Small intestine (tissue), 7 donors: ENCODE data around the gene PLXDC2. TPM values are rescaled to one million over a fixed set of nuclear protein-coding genes. Genes with fewer than 3 reads are reported as not detected.
"Not testable (repeated sequence)": the region's sequence is repeated elsewhere in the genome, so short reads cannot be mapped to it uniquely, and the experiment has no call there.

Source experiments
- DNase-seq, 2 donors: peaks; one replicate each; pipeline versions ENCODE4 v3.0.0 to v3.0.0-alpha.2; 2013
- FAIRE-seq: peaks from 2 replicates; lab custom pipeline; 2012; peaks lifted over from hg19 to GRCh38; lab: Jason Lieb, UNC
- H3K27ac ChIP-seq, 3 donors: one replicate each; pipeline ENCODE4 v1.5.1; 2013; ENCODE audit warnings: low read length in 2 of 3, mild to moderate bottlenecking in 2 of 3, control low read depth in 1 of 3, inconsistent platforms in 1 of 3, low read depth in 1 of 3, moderate library complexity in 1 of 3
- H3K27me3 ChIP-seq, 3 donors: one replicate each; pipeline ENCODE4 v1.6.1; 2013; ENCODE audit warnings: low read length in 3 of 3, inconsistent platforms in 1 of 3; ENCODE audit not compliant: control insufficient read depth in 3 of 3, insufficient read depth in 3 of 3
- H3K36me3 ChIP-seq, 3 donors: one replicate each; pipeline ENCODE4 v1.6.1; 2013; ENCODE audit warnings: low read length in 3 of 3, inconsistent platforms in 1 of 3, low read depth in 1 of 3, mild to moderate bottlenecking in 1 of 3, moderate library complexity in 1 of 3; ENCODE audit not compliant: control insufficient read depth in 3 of 3, insufficient read depth in 2 of 3
- H3K4me1 ChIP-seq, 3 donors: one replicate each; pipeline ENCODE4 v1.6.1; 2013; ENCODE audit warnings: low read length in 2 of 3, inconsistent platforms in 1 of 3, low read depth in 1 of 3, mild to moderate bottlenecking in 1 of 3, moderate library complexity in 1 of 3; ENCODE audit not compliant: control insufficient read depth in 3 of 3, insufficient read depth in 2 of 3
- H3K4me3 ChIP-seq, 3 donors: one replicate each; pipeline ENCODE4 v1.5.1; 2013; ENCODE audit warnings: low read length in 3 of 3, control low read depth in 1 of 3, inconsistent platforms in 1 of 3, low read depth in 1 of 3, mild to moderate bottlenecking in 1 of 3, moderate library complexity in 1 of 3
- H3K9me3 ChIP-seq, 2 donors: one replicate each; pipeline ENCODE4 v1.6.1; 2013; ENCODE audit warnings: low read depth in 1 of 2, low read length in 1 of 2; ENCODE audit not compliant: control insufficient read depth in 2 of 2, insufficient read depth in 1 of 2
- WGBS, 3 donors: extraction: QIAGEN DNeasy Blood & Tissue Kit; methylation state at CpG; one replicate each; pipeline ENCODE4 v1.1.7; 2013; 5-methylcytosine and 5-hydroxymethylcytosine counted together
- polyA plus RNA-seq, 4 donors: library from polyadenylated mRNA; stranded (reverse) in 3 of 4; unstranded in 1 of 4; fragments of 200-250 nt in 3 of 4; fragments of 120-200 nt in 1 of 4; gene quantifications; one replicate each; pipeline versions ENCODE4 v1.2.1 to v1.2.3, GENCODE V29; 2013
- donor health status: healthy with polysubstance abuse.
- donor health status: control.
- donor health status: control.
- donor health status: Bipolar disorder and iron deficiency.
- donor health status: healthy.

Gene PLXDC2
- polyA plus RNA-seq, 4 donors: 0.81 to 18.3 (median 3.4) TPM

GRCh38 chr10:20029523-20029922 lies 213.3 kb downstream of the PLXDC2 start:
- Histone ChIP-seq H3K4me3 (no peak overlapping the region), H3K9me3 (peaks cover 0 to 5% of the 10 kb centered on the region in 2 donors), H3K27ac (no peak overlapping the region), H3K36me3 (no peaks in the 10 kb centered on the region), H3K27me3 (no peaks in the 10 kb centered on the region), H3K4me1 (no peaks in the 10 kb centered on the region)
- no peak for DNase-seq
- no peak for FAIRE-seq
- WGBS, 3 donors: 88 to 91% (median 91%) methylated on average over 3 of the region's 3 CpGs

- FAIRE-seq: no peak
Measured at GRCh38 chr10:20033476-20033875, 217.2 kb downstream of the PLXDC2 start.

GRCh38 chr10:20034732-20035131 lies 218.5 kb downstream of the PLXDC2 start:
- FAIRE-seq: no peak
- no peaks in the 10 kb centered on the region for H3K27me3 ChIP-seq
- no peaks in the 10 kb centered on the region for H3K9me3 ChIP-seq
- no peak overlapping the region for H3K27ac ChIP-seq
- 72 to 89% (median 80%) methylated on average over 2 of the region's 2 CpGs for WGBS, 3 donors
- peaks cover 0 to 2% (median 0%) of the 10 kb centered on the region in 3 donors for H3K36me3 ChIP-seq
- DNase-seq: peak in 1 of 2 donors; percentile 19
- H3K4me1 ChIP-seq: no peaks in the 10 kb centered on the region
- no peak overlapping the region for H3K4me3 ChIP-seq

More at GRCh38 chr10:20033476-20033875, 217.2 kb downstream of the PLXDC2 start:
- H3K9me3 ChIP-seq: no peaks in the 10 kb centered on the region
- no peak for DNase-seq
- H3K36me3 ChIP-seq: peaks cover 0 to 2% (median 0%) of the 10 kb centered on the region in 3 donors
- no peak overlapping the region for H3K27ac ChIP-seq
- no peaks in the 10 kb centered on the region for H3K4me1 ChIP-seq
- H3K27me3 ChIP-seq: no peaks in the 10 kb centered on the region
- 80 to 93% (median 84%) methylated on average over 4 of the region's 4 CpGs for WGBS, 3 donors
- no peak overlapping the region for H3K4me3 ChIP-seq

- Histone ChIP-seq H3K27me3 (no peaks in the 10 kb centered on the region), H3K9me3 (no peaks in the 10 kb centered on the region), H3K27ac (no peak overlapping the region), H3K36me3 (peaks cover 0 to 7% (median 0%) of the 10 kb centered on the region in 3 donors), H3K4me3 (no peak overlapping the region), H3K4me1 (no peaks in the 10 kb centered on the region)
- FAIRE-seq (no peak), DNase-seq (no peak)
- 86 to 89% (median 87%) methylated on average over 6 of the region's 6 CpGs for WGBS, 3 donors
Measured at GRCh38 chr10:20040012-20040411, 223.8 kb downstream of the PLXDC2 start.

GRCh38 chr10:20041931-20042330 lies 225.7 kb downstream of the PLXDC2 start:
- Histone ChIP-seq H3K27ac (no peak overlapping the region), H3K9me3 (no peaks in the 10 kb centered on the region), H3K4me3 (no peak overlapping the region), H3K27me3 (no peaks in the 10 kb centered on the region), H3K4me1 (no peaks in the 10 kb centered on the region), H3K36me3 (peaks cover 0 to 6% (median 0%) of the 10 kb centered on the region in 3 donors)
- DNase-seq (no peak), FAIRE-seq (no peak)
- 80 to 92% (median 84%) methylated on average over 3 of the region's 3 CpGs for WGBS, 3 donors

GRCh38 chr10:20045100-20045499 lies 228.9 kb downstream of the PLXDC2 start:
- not testable (repeated sequence) for H3K4me1 ChIP-seq, H3K9me3 ChIP-seq, H3K27me3 ChIP-seq, H3K4me3 ChIP-seq, H3K27ac ChIP-seq, FAIRE-seq, DNase-seq, H3K36me3 ChIP-seq
- WGBS, 3 donors: 85 to 93% (median 92%) methylated on average over 5 of the region's 5 CpGs

GRCh38 chr10:20048161-20048560 lies 231.9 kb downstream of the PLXDC2 start:
- Histone ChIP-seq H3K4me3 (no peak overlapping the region), H3K27ac (no peak overlapping the region), H3K27me3 (no peaks in the 10 kb centered on the region), H3K36me3 (peaks cover 0 to 2% (median 2%) of the 10 kb centered on the region in 3 donors), H3K9me3 (no peaks in the 10 kb centered on the region), H3K4me1 (no peaks in the 10 kb centered on the region)
- no peak for FAIRE-seq
- WGBS, 3 donors: 86 to 93% (median 92%) methylated on average over 2 of the region's 2 CpGs
- no peak for DNase-seq

- H3K4me3 ChIP-seq: no peak overlapping the region
- H3K27me3 ChIP-seq: no peaks in the 10 kb centered on the region
- H3K9me3 ChIP-seq: peaks cover 0 to 8% of the 10 kb centered on the region in 2 donors
- H3K36me3 ChIP-seq: peaks cover 0 to 3% (median 0%) of the 10 kb centered on the region in 3 donors
- DNase-seq (peak in 1 of 2 donors; percentile 6), FAIRE-seq (no peak)
- H3K27ac ChIP-seq: no peak overlapping the region
- no peaks in the 10 kb centered on the region for H3K4me1 ChIP-seq
- 44 to 59% (median 48%) methylated on average over 2 of the region's 2 CpGs for WGBS, 3 donors
Measured at GRCh38 chr10:20058135-20058534, 241.9 kb downstream of the PLXDC2 start.
